GM18909 (cell line): Measurements from ENCODE around the gene RNPEP.
"Not testable (repeated sequence)": the region's sequence is repeated elsewhere in the genome, so short reads cannot be mapped to it uniquely, and the experiment has no call there.

Source experiments
- ATAC-seq: cut with Tn5 transposase; IDR thresholded peaks from one replicate; pipeline ENCODE4 v1.9.1; 2021; ENCODE audit warnings: mild to moderate bottlenecking; ENCODE audit not compliant: unreplicated experiment, poor library complexity

Gene RNPEP

DNA sequence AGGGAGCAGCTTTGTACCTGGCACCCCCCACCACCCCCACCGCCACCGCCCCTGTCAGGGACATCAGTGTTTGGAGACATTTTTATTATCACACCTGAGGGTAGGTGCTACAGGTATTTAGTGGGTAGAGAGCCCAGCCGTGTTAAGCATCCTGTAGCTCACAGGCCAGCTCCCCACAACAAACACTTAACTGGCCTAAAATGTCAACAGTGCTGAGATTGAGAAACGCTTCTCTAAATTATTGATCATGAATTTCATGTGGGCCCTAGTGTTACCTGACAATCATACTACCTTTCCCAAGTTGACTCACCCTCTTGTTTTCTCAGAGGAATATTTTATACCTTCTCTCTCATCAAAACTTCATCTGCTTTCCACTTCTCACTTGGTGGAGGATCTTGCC, 49.3 kb downstream of the RNPEP start:
- ATAC-seq: no peak

DNA sequence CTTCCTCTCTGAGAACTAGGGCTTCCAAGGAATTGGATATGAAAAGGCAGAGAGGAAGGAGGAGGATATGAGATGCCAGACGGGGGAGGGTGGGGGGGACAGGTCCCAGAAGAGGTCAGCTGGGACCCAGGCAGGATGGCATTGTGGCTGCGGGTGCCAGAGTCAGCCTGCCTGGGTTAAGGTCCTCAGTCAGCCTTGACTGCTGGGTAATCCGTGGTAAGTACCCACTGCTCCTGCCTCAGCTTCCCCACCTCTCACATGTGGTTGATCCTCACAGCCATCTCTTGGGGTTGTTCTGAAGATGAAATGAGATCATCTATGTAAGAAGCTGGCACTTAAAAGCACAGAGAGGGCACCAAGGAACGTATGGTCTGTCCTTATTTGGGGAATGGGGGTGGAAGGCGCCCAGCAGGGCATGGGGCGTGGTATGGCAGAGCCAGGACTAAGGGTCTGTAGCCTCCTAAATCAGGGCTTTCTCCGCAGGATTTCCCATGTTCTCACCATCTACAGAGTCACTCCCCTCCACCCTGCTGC, 51.8 kb downstream of the RNPEP start:
- no peak for ATAC-seq

DNA sequence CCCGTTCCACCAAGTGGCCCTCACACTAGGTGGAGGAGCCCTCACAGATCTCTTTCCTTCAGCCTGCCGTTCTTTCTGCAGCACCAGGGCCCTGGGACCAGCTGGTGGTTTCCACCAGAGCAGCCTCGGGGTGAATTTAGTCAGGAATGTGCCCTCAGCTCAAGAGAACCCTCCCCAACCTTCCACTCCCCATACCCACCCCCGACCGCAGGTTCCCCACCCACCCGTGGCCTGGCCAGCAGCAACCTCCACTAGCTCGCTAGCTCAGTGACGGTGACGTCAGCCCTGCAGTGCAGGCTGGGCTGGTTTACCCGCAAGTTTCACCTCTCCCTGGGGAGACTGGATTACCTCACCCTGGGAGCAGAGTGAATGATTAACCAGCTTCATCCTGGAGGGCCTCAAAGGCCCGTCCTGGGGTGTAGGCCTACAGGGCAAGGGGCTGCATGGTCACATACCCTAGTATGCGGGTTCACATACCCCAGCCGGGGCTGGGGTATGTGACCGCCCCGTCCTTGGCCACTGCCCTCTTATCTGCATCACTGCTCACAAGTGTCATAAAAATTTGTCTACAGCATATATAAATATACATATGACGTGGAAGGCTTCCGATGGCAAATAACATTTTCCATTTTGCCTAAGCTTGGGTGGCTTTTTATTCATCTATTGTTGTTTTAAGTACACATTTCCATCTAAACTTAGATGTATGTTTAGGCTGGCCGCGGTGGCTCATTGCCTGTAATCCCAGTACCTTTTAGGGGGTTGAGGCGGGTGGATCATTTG, 52.4 kb downstream of the RNPEP start:
- peak; percentile 74 for ATAC-seq

DNA sequence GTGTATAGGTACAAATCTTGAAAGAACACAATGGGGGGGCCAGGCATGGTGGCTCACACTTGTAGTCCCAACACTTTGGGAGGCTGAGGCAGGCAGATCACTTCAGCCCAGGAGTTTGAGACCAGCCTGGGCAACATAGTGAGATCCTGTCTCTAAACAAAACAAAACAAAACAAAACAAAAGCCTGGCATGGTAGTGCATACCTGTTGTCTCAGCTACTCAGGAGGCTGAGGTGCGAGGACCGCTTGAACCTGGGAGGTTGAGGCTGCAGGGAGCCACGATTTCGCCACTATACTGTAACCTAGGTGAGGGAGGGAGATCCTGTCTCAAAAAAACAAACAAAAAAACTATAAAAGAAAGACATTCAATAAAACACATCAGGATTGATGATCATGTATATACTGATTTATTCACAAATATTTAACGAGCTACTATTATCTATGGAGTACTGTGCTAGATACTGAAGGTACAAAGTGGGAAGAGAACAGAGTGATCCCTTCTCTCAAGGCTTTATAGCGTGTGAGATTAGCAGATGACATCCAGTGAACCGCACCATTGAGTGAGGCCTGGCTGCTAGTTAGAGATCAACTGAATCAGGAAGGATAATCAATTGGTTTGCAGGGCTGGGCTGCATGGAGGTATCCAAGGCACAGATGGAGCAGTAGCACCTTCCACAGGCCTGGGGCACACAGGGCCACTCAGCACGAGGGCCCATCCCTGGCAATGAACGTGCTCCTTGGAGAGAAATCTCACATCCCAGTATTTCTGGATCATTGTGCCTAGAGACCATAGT, 54.3 kb downstream of the RNPEP start:
- no peak for ATAC-seq

DNA sequence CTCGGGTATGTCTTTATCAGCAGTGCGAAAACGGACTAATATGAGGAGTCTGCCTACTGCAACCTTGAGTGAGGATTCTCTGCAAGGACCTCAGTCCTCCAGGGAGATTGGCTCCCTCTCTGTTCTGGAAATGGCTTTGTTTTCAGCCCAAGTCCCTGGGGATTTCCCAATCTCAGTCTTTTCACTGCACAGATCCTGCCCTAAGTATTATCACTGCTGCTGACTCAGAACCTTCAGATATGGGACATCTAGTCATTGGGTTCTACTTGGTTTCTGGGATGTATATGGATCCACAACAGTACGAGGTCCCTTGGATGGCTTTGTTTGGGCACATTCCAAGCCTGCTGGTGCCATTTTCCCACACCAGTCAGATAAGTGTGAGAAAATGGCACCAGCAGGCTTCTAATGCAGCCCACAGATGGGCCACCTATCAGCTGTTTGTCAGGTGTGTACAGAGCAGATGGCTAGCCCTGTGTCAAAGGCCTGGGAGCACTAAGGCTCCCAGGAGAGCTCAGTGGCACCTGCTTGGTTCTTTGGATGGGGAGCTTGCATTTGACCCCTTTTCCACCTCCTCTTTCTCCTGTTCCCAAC, 55.4 kb downstream of the RNPEP start:
- no peak for ATAC-seq

DNA sequence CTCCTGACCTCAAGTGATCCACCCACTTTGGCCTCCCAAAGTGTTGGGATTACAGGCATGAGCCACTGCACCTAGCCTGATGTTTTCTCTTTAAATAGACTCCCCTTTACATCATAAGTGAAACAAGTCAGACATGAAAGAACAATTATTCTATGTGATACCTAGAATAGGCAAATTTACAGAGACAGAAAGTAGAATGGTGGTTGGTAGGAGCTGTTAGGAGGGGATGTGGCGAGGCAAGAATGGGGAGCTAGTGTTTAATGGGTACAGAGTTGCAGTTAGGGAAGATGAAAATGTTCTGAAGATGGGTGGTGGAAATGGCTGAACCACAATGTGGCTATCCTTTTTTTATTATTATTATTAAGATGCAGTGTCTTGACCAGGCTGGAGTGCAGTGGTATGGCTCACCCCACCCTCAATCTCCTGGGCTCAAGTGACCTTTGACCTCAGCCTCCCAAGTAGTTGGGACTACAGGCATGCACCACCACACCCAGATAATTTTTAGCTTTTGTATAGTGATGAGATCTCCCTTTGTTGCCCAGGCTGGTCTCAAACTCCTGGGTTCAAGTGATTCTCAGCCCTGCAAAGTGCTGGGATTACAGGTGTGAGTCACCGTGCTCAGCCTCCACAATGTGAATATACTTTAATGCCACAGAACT, 56.4 kb downstream of the RNPEP start:
- peak; percentile 63 for ATAC-seq

DNA sequence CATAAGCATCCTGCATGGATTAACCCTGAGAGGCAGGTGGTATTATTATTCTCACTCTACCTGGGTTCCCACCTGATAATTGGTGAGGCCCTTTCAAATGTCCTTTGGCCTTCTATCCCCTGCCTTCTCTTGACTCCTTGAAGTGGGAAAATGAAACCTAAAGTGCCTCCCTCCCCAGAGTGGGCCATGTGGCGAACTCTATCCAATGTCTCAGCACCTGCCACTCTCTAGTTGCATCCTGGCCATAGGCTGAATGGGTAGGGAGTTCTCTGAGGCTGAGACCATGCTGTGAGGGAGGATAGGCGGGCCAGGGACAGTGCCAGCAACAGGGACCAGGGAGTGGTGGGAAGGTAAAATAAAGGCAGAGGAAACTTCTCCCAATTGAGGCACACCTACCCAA, 63.3 kb downstream of the RNPEP start:
- ATAC-seq: no peak

DNA sequence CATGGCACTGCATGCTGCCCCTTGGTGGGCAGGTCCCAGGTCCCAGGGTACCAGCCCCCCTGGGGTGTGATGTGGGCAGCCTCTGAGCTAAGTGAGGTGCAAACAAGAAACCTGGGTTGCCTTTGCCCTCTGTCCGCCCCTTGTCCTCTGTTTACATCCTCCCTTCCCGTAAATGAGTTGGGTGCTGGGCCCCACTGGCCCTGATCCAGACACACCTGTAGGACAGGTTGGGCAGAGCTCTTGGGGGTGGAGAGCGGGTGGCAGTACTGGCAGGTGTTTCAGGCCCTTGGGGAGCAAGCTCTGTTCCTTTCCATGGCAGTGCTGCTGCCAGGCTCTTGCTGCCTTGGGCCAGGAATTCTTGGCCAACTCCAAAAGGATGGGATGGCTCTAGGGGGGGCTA, 63.8 kb downstream of the RNPEP start:
- ATAC-seq: no peak

DNA sequence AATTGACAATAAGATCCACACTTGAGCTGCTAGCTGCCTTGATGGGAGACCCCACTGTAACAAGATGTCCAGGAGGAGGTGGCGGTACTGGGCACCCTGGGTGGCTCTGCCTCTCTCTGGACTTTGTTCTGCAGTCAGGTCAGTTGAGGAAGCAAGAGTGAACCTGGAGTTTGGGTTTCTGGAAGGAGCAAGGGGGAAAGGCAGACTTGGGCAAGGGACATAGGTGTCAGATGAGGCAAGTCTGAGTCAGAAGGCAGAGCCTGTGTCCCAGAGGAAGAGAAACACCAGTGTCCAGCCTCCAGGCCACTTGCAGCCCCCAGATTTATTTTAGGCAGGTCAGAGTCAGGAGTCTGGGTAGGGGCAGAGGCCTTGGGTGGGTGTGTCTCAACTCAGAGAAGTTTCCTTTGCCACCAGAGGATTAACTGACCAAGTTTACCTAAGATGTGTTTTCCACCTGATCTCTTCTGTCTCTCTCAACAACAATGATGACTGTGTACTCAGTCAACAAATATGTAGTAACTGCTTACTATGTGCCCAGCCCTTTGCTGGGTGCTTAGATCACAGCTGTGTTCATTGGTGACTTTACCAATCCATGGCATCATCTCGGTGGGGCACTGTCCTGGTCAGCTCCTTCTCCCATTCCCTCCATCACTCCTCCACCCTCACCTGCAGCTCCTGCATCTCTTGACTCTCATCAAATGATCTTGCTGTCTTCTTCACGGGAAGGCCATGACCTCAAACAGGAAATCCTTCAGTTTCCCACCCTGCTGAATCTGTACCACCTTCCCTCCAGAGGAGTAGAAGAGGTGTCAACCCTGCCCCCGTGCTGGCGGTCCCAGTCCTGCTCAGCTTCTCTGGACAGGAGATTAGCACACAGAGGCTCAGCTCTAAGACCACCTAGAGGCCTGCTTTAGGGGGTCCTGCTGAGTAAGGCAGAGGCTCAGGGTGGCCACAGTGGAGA, 64.6 kb downstream of the RNPEP start:
- no peak for ATAC-seq

DNA sequence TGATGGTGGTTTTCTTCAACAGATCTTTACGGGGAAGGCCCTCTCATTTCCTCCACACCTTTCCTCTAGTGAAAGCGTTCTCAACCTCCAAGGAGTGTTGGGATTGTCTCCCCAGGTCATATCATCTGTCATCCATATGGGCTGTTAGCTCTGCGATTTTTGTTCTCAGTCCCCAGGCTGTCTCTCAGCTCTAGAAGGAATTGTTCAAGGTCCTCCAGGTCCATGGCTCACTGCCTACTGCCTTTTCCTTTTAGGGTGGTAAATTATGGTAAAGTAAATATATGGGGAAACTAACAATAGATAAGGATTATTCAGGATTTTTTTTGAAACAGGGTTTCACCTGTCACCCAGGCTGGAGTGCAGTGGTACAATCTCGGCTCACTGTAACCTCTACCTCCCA, 65.5 kb downstream of the RNPEP start:
- ATAC-seq: no peak

DNA sequence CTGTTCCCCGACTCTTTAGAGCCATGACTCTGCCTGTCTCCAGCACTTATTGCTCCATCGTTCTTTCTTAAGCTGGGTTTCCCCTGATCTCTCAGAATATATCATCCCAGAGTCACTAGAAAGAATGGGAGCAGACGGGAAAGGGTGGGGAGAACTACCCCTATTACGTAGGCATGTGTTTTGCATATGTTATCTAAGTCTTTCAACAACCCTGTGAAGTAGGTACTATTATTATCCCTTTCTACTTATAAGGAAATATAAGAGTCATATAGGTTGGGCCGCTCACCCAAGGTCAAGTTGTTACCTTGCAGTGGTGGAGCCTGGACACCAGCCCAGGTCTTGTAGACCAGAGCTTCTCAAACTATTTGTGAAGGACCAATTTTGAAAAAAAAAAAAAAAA, 66.7 kb downstream of the RNPEP start:
- ATAC-seq: no peak

DNA sequence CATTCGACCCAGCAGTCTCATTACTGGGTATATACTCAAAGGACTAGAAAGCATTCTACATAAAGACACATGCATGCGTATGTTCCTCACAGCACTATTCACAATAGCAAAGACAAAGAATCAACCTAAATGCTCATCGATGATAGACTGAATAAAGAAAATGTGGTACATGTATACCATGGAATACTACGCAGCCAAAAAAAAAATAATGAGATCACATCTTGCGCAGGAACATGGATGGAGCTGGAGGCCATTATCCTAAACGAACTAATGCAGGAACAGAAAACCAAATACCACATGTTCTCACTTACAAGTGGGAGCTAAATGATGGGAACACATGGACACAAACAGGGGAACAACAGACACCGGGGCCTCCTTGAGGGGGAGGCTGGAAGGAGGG, 71.6 kb downstream of the RNPEP start:
- no peak for ATAC-seq

DNA sequence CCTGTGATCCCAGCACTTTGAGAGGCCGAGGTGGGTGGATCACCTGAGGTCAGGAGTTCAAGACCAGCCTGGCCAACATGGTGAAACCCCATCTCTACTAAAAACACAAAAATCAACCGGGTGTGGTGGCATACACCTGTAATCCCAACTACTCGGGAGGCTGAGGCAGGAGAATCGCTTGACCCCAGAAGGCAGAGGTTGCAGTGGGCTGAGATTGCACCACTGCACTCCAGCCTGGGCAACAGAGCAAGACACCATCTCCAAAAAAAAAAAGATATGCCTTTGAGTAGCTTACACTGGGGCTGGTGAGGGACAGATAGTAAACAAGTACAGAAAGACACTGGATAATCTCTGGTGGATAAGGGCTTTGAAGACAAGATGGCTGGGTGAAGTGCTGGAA, 72.2 kb downstream of the RNPEP start:
- not testable (repeated sequence) for ATAC-seq
